BJ (cell line): Measurements from ENCODE around the gene HOMER3. TPM values are rescaled to one million over a fixed set of nuclear protein-coding genes. Genes with fewer than 3 reads are reported as not detected.

Source experiments
- CTCF ChIA-PET: fragments of 350-600 bp; formaldehyde crosslinking; extraction: SDS; loops from one replicate; lab custom pipeline; 2021; ENCODE audit warnings: antibody characterized with exemption, inconsistent platforms; lab: Yijun Ruan, JAX
- POLR2A ChIA-PET: fragments of 300-600 bp; sonication (Branson Sonifier 250); formaldehyde crosslinking; extraction: SDS; loops from one replicate; lab custom pipeline; 2021; ENCODE audit warnings: antibody characterized with exemption; lab: Charles Lee
- DNase-seq: peaks from one replicate; pipeline ENCODE4 v3.0.0-alpha.2; 2011; ENCODE audit warnings: low read depth
- H3K27me3 ChIP-seq: 2 replicates; pipeline ENCODE4 v1.6.0; 2011; ENCODE audit warnings: low read length; ENCODE audit not compliant: control insufficient read depth, insufficient read depth
- H3K36me3 ChIP-seq: 2 replicates; pipeline ENCODE4 v1.5.1; 2011; ENCODE audit warnings: low read length; ENCODE audit not compliant: control insufficient read depth, insufficient read depth
- H3K4me3 ChIP-seq: 2 replicates; pipeline ENCODE4 v1.5.1; 2011; ENCODE audit warnings: low read depth, mild to moderate bottlenecking, control low read depth, low read length
- polyA plus RNA-seq: library from polyadenylated mRNA; depleted of rRNA; stranded (reverse); fragments of >200 nt; gene quantifications from 2 replicates; pipeline ENCODE4 v1.2.3, GENCODE V29; 2011
- TF ChIP-seq, protein P1 (sequence below): IDR thresholded peaks from 2 replicates; pipeline ENCODE4 v1.5.1; 2011; ENCODE audit warnings: low read depth, mild to moderate bottlenecking, control low read depth, inconsistent platforms, low read length, moderate library complexity; ENCODE audit not compliant: insufficient read depth

HOMER3 gene
- polyA plus RNA-seq, 1 experiment, result 55.3 TPM

DNA sequence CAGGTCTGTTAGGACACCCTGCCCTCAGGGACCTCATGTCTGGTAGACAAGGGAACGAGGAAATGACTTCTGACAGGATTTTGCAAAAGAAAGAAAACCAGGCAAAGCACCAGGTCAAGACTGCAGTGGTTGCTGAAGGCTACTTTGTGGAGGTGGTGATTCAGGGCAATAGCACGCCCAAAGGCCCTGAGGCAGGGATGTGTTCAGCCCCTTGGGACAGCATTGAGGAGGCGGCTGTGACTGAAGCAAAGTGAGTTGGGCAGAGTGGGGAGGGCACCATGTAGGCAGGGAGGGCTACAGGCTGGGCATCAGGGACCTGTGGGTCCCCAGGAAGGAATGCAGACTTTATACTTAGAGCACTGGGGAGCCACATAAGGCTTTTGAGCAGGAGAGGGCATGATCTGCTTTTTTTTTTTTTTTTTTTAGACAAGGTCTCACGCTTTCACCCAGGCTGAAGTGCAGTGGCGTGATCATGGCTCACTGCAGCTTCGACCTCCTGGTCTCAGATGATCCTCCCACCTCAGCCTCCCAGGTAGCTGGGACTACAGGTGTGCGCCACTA is 10.8 kb upstream of the HOMER3 start:
- Histone ChIP-seq H3K36me3 (peaks cover 1% of the 10 kb centered on the region; the same call in 1 of the 2 replicates), H3K27me3 (no peaks in the 10 kb centered on the region), H3K4me3 (no peak overlapping the region)
- peak; percentile 70 for DNase-seq
- ChIA-PET CTCF (no interaction called here), POLR2A (no interaction called here)
- TF ChIP-seq, protein P1, sequence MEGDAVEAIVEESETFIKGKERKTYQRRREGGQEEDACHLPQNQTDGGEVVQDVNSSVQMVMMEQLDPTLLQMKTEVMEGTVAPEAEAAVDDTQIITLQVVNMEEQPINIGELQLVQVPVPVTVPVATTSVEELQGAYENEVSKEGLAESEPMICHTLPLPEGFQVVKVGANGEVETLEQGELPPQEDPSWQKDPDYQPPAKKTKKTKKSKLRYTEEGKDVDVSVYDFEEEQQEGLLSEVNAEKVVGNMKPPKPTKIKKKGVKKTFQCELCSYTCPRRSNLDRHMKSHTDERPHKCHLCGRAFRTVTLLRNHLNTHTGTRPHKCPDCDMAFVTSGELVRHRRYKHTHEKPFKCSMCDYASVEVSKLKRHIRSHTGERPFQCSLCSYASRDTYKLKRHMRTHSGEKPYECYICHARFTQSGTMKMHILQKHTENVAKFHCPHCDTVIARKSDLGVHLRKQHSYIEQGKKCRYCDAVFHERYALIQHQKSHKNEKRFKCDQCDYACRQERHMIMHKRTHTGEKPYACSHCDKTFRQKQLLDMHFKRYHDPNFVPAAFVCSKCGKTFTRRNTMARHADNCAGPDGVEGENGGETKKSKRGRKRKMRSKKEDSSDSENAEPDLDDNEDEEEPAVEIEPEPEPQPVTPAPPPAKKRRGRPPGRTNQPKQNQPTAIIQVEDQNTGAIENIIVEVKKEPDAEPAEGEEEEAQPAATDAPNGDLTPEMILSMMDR, result no peak

DNA sequence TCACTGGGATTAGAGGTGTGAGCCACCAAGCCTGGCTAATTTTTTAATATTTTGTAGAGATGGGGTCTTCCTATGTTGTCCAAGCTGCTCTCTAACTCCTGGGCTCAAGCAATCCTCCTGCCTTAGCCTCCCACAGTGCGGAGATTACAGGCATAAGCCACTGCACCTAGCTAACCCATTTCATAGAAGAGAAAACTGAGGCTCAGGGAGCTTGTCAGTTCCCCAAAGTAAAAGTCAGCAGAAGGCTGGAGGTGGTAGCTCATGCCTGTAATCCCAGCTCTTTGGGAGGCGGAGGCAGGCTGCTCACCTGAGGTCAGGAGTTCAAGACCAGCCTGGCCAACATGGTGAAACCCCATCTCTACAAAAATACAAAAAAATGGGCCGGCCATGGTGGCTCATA is 8.8 kb upstream of the HOMER3 start:
- Histone ChIP-seq H3K36me3 (peaks cover 1% of the 10 kb centered on the region; the same call in 1 of the 2 replicates), H3K4me3 (no peak overlapping the region), H3K27me3 (no peaks in the 10 kb centered on the region)
- no peak for DNase-seq
- ChIA-PET CTCF (interaction anchor here (0.6 to 2.3 kb wide), 4 partner anchors 10 to 651 kb away, joined by 3 to 11 read pairs (median 5); no protein-coding TSS in a partner anchor), POLR2A (no interaction called here)
- TF ChIP-seq, protein P1, result no peak

GRCh38 chr19:18948976-18949356 is 7.9 kb upstream of the HOMER3 start:
- ChIA-PET CTCF (interaction anchor here (2.3 kb wide), 1 partner anchor 9 kb away, joined by 11 read pairs; no protein-coding TSS in a partner anchor), POLR2A (no interaction called here)
- TF ChIP-seq, protein P1, result no peak
- no peak overlapping the region for H3K4me3 ChIP-seq
- H3K36me3 ChIP-seq, result peaks cover 1% of the 10 kb centered on the region; the same call in 1 of the 2 replicates
- no peaks in the 10 kb centered on the region for H3K27me3 ChIP-seq
- no peak for DNase-seq

DNA sequence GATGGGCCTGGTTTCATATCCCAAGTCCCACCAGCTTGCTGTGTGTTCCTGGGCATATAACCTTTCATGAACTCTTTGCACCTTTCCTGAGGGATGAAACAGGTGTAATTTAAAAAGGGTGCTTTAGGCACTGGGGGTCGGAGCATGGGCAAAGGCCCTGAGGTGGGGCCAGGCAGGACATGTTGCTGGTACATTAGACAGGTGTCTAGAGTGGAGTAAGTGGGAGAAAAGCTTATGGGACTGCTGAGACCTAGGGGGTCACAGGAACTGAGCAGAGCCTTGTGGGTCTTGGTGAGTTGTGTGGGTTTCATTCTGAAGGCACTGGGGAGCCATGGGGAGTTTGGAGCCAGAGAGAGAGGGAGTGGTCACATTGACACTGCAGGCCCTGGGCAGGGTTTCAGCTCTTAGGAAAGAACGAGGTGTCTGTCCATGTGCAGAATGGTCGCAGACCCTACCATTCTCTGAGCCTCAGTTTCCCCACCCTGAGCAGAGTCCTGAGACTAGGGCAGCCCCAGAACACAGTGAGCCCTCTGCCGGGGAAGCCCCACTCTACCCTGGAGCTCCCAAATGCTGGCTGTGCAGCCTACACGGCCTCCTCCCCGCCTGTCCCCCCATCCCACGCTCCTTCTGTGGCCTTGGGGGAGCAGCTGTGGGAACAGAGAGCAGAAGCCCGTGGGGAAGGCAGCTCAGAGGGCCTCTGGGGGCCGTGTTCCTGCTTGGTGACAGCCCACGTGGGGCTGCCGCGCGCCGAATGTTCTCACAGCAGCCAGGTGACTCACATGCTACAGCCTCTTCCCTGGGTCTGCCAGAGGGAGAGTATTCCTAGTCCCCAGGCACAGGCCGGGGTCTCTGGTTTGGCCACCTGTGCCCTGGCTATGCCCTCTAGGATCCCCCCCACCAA is 7.3 kb upstream of the HOMER3 start:
- CTCF ChIA-PET, result interaction anchor here (2.3 to 3.3 kb wide), 2 partner anchors 9 to 38 kb away, joined by 11 read pairs; no protein-coding TSS in a partner anchor
- POLR2A ChIA-PET, result no interaction called here
- Histone ChIP-seq H3K36me3 (peaks cover 3% of the 10 kb centered on the region; the same call in 1 of the 2 replicates), H3K27me3 (no peaks in the 10 kb centered on the region), H3K4me3 (no peak overlapping the region)
- DNase-seq, result no peak
- TF ChIP-seq, protein P1, result no peak

GRCh38 chr19:18946918-18947317 is 5.9 kb upstream of the HOMER3 start:
- ChIA-PET POLR2A (no interaction called here), CTCF (interaction anchor here (3.3 kb wide), 1 partner anchor 40 kb away, joined by 11 read pairs; no protein-coding TSS in a partner anchor)
- peaks cover 3% of the 10 kb centered on the region; the same call in 1 of the 2 replicates for H3K36me3 ChIP-seq
- no peak for DNase-seq
- no peaks in the 10 kb centered on the region for H3K27me3 ChIP-seq
- TF ChIP-seq, protein P1, result no peak
- no peak overlapping the region for H3K4me3 ChIP-seq
